ENCODE results near the gene GRIK2. TPM values are rescaled to one million over a fixed set of nuclear protein-coding genes. Genes with fewer than 3 reads are reported as not detected.

The GRIK2 gene
- polyA plus RNA-seq, 1 of the 3 experiments (the other 2 are of a cell fraction), result 0.30 TPM

DNA sequence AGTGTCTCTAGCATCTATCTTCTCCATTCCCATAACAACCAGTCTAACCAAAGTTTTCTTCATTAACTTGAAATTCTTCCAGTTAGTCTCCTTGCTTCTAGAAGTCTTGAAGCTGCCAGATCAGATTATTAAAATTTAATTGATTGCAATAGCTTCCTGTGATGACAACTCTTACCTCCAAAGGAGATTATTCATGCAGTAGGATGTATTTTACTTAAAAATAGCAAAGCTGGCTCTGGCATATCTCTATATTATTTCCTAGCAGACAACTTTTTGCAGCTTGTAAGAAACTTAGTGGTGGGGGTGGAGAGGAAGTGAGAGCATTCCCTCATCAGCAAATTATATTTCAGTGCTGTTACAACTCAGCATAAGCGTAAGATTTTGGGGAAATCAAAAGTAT is 290.4 kb downstream of the GRIK2 start:
- CTCF ChIA-PET, result interaction anchor here (0.8 kb wide), 1 partner anchor 13 kb away, joined by 3 read pairs; no protein-coding TSS in a partner anchor
- Histone ChIP-seq H3K9me2 (no peaks in the 10 kb centered on the region), H3K4me2 (no peak overlapping the region), H3K4me1 (ENCODE audit: control insufficient read depth in 1 of 2, insufficient read depth in 2 of 2, low read depth in 1 of 2, low read length in 1 of 2) (0 out of 4 replicates have a peak, but pooled peaks cover 0 to 7% of the 10 kb centered on the region in 2 experiments), H3K36me3 (replicated peaks in 1 of 2; ENCODE audit: control insufficient read depth in 1 of 2, insufficient read depth in 2 of 2, low read length in 1 of 2) (no peaks in the 10 kb centered on the region), H3K27ac (ENCODE audit: low read depth in 2 of 2, low read length in 1 of 2) (no peak overlapping the region), H3K79me2 (ENCODE audit: insufficient read depth) (no peaks in the 10 kb centered on the region), H3K9ac (no peak overlapping the region), H2AFZ (ENCODE audit: low read depth) (no peak overlapping the region; the same call in 1 of the 2 replicates), H4K20me1 (ENCODE audit: insufficient read depth) (no peaks in the 10 kb centered on the region), H3K4me3 (ENCODE audit: low read depth in 2 of 2, low read length in 1 of 2) (no peak overlapping the region), H3K9me3 (no peaks in the 10 kb centered on the region), H3F3A (replicated peaks; ENCODE audit: insufficient read depth) (no peaks in the 10 kb centered on the region), H3K27me3 (ENCODE audit: insufficient read depth) (no peaks in the 10 kb centered on the region)
- POLR2A ChIA-PET, result no interaction called here
- DNase-seq, result no peak
- TF ChIP-seq POLR2AphosphoS5 (IDR thresholded peaks at IDR 0.05; ENCODE audit: low read depth, low read length) (no peak), EZH2phosphoT487 (IDR thresholded peaks at IDR 0.05; ENCODE audit: borderline replicate concordance, low read depth) (no peak), TAF1 (IDR thresholded peaks at IDR 0.05; ENCODE audit: borderline replicate concordance, low read depth, low read length) (no peak), ZBTB33 (IDR thresholded peaks at IDR 0.05; ENCODE audit: borderline replicate concordance, low read depth) (no peak), RXRA (IDR thresholded peaks at IDR 0.05; ENCODE audit: borderline replicate concordance, low read depth) (no peak), NRF1 (IDR thresholded peaks at IDR 0.05; ENCODE audit: low read depth, low read length) (no peak), EP300 (IDR thresholded peaks at IDR 0.05; ENCODE audit: borderline replicate concordance in 1 of 2, low read depth in 1 of 2, low read length in 1 of 2) (no peak)
- WGBS (ENCODE audit: low lambda C conversion rate), result 83% methylated on average over 1 of the region's 1 CpG

GRCh38 chr6:101686653-101687052 is 293.1 kb downstream of the GRIK2 start:
- Histone ChIP-seq H2AFZ (ENCODE audit: low read depth) (no peak overlapping the region), H3K27me3 (ENCODE audit: insufficient read depth) (no peaks in the 10 kb centered on the region), H3F3A (replicated peaks; ENCODE audit: insufficient read depth) (no peaks in the 10 kb centered on the region), H3K9me2 (no peaks in the 10 kb centered on the region), H3K9ac (no peak overlapping the region), H3K36me3 (replicated peaks in 1 of 2; ENCODE audit: control insufficient read depth in 1 of 2, insufficient read depth in 2 of 2, low read length in 1 of 2) (no peaks in the 10 kb centered on the region), H3K27ac (ENCODE audit: low read depth in 2 of 2, low read length in 1 of 2) (no peak overlapping the region), H3K4me1 (ENCODE audit: control insufficient read depth in 1 of 2, insufficient read depth in 2 of 2, low read depth in 1 of 2, low read length in 1 of 2) (0 out of 4 replicates have a peak, but pooled peaks cover 0 to 7% of the 10 kb centered on the region in 2 experiments), H4K20me1 (ENCODE audit: insufficient read depth) (no peaks in the 10 kb centered on the region), H3K4me2 (no peak overlapping the region), H3K9me3 (no peaks in the 10 kb centered on the region), H3K4me3 (ENCODE audit: low read depth in 2 of 2, low read length in 1 of 2) (no peak overlapping the region), H3K79me2 (ENCODE audit: insufficient read depth) (no peaks in the 10 kb centered on the region)
- POLR2A ChIA-PET, result no interaction called here
- 69% methylated on average over 3 of the region's 3 CpGs for WGBS (ENCODE audit: low lambda C conversion rate)
- DNase-seq, result no peak
- CTCF ChIA-PET, result no interaction called here
- TF ChIP-seq ELF1 (IDR thresholded peaks at IDR 0.05), result no peak
- no peak for TF ChIP-seq CHD2 (IDR thresholded peaks at IDR 0.05; ENCODE audit: low read length, partially characterized antibody)
- no peak for TF ChIP-seq FOXM1 (IDR thresholded peaks at IDR 0.05; ENCODE audit: low read depth)
- no peak for TF ChIP-seq MEF2A (IDR thresholded peaks at IDR 0.05; ENCODE audit: borderline replicate concordance, low read depth)
- no peak for TF ChIP-seq YY1 (IDR thresholded peaks at IDR 0.05; ENCODE audit: low read depth)
- no peak for TF ChIP-seq RAD21 (IDR thresholded peaks at IDR 0.05; ENCODE audit: low read length)
- no peak for TF ChIP-seq EP300 (IDR thresholded peaks at IDR 0.05; ENCODE audit: borderline replicate concordance in 1 of 2, low read depth in 1 of 2, low read length in 1 of 2)
- TF ChIP-seq, protein P1, sequence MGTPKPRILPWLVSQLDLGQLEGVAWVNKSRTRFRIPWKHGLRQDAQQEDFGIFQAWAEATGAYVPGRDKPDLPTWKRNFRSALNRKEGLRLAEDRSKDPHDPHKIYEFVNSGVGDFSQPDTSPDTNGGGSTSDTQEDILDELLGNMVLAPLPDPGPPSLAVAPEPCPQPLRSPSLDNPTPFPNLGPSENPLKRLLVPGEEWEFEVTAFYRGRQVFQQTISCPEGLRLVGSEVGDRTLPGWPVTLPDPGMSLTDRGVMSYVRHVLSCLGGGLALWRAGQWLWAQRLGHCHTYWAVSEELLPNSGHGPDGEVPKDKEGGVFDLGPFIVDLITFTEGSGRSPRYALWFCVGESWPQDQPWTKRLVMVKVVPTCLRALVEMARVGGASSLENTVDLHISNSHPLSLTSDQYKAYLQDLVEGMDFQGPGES (IDR thresholded peaks at IDR 0.05; ENCODE audit: low read depth, low read length), result no peak
- TF ChIP-seq TAF1 (IDR thresholded peaks at IDR 0.05; ENCODE audit: borderline replicate concordance, low read depth, low read length), result no peak
- TF ChIP-seq FOXJ3 (CRISPR knock-in tag; IDR thresholded peaks at IDR 0.05), result no peak
- TF ChIP-seq GABPA (IDR thresholded peaks at IDR 0.05; ENCODE audit: low read depth), result no peak
- TF ChIP-seq RXRA (IDR thresholded peaks at IDR 0.05; ENCODE audit: borderline replicate concordance, low read depth), result no peak
- no peak for TF ChIP-seq NFIC (IDR thresholded peaks at IDR 0.05; ENCODE audit: borderline replicate concordance)
- TF ChIP-seq RCOR1 (IDR thresholded peaks at IDR 0.05; ENCODE audit: low read length), result no peak
- no peak for TF ChIP-seq RFX5 (IDR thresholded peaks at IDR 0.05; ENCODE audit: low read length)
- TF ChIP-seq SIN3A (IDR thresholded peaks at IDR 0.05; ENCODE audit: borderline replicate concordance, low read depth, low read length), result no peak
- no peak for TF ChIP-seq USF1 (IDR thresholded peaks at IDR 0.05; ENCODE audit: borderline replicate concordance, low read depth)
- no peak for TF ChIP-seq NRF1 (IDR thresholded peaks at IDR 0.05; ENCODE audit: low read depth, low read length)
- TF ChIP-seq GATA2 (CRISPR knock-in tag; IDR thresholded peaks at IDR 0.05), result no peak
- TF ChIP-seq FOSL2 (IDR thresholded peaks at IDR 0.05; ENCODE audit: borderline replicate concordance, low read depth), result no peak
